Common myeloid progenitor, CD34-positive (primary cell): ENCODE measurements around the gene CPEB3.
A peak's percentile ranks its signal among the peaks of the same experiment; 100 is the strongest.

Experiments
- CTCF ChIA-PET: fragments of 350-600 bp; sonication (Branson Sonifier 250); formaldehyde crosslinking; loops from one replicate; lab custom pipeline; 2021; ENCODE audit warnings: antibody characterized with exemption; lab: Charles Lee
- POLR2A ChIA-PET: fragments of 350-600 bp; sonication (Branson Sonifier 250); formaldehyde crosslinking; loops from one replicate; lab custom pipeline; 2021; ENCODE audit warnings: antibody characterized with exemption; lab: Charles Lee
- DNase-seq, 3 donors: peaks; one replicate each; pipeline versions ENCODE4 v3.0.0 to v3.0.0-alpha.2; 2013
- H3K27ac ChIP-seq, 2 experiments: 1 replicate in 1 of 2; 2 replicates in 1 of 2; pipeline ENCODE4 v1.7.0; 2013; ENCODE audit warnings: inconsistent platforms in 2 of 2, low read length in 2 of 2, mild to moderate bottlenecking in 2 of 2, low read depth in 1 of 2, moderate library complexity in 1 of 2; ENCODE audit not compliant: severe bottlenecking in 2 of 2, insufficient read depth in 1 of 2, poor library complexity in 1 of 2
- H3K27me3 ChIP-seq, 5 experiments: replicated peaks in 2 of 5; 1 replicate in 3 of 5; 2 replicates in 2 of 5; pipeline versions ENCODE4 v1.6.1 to v1.7.0; 2013; ENCODE audit warnings: low read length in 4 of 5, mild to moderate bottlenecking in 2 of 5, moderate library complexity in 2 of 5, inconsistent platforms in 1 of 5; ENCODE audit not compliant: insufficient read depth in 5 of 5, control insufficient read depth in 4 of 5
- H3K36me3 ChIP-seq, 4 experiments: 1 replicate in 2 of 4; 2 replicates in 2 of 4; pipeline versions ENCODE4 v1.6.1 to v1.7.0; 2013; ENCODE audit warnings: low read length in 3 of 4, control low read depth in 1 of 4, mild to moderate bottlenecking in 1 of 4; ENCODE audit not compliant: control insufficient read depth in 4 of 4, insufficient read depth in 4 of 4
- H3K4me1 ChIP-seq, 4 experiments: 1 replicate in 3 of 4; 2 replicates in 1 of 4; pipeline versions ENCODE4 v1.6.1 to v1.7.1; 2013; ENCODE audit warnings: low read length in 3 of 4, mild to moderate bottlenecking in 3 of 4, control low read depth in 1 of 4, inconsistent platforms in 1 of 4, moderate library complexity in 1 of 4; ENCODE audit not compliant: control insufficient read depth in 4 of 4, insufficient read depth in 4 of 4; ENCODE audit errors: control extremely low read depth in 1 of 4
- H3K4me3 ChIP-seq, 7 experiments: 1 replicate in 4 of 7; 2 replicates in 3 of 7; pipeline versions ENCODE4 v1.5.1 to v1.7.0; 2013; ENCODE audit warnings: mild to moderate bottlenecking in 7 of 7, low read length in 6 of 7, moderate library complexity in 6 of 7, inconsistent platforms in 2 of 7, low read depth in 2 of 7, control low read depth in 1 of 7; ENCODE audit not compliant: insufficient read depth in 4 of 7, control insufficient read depth in 1 of 7; ENCODE audit errors: extremely low read depth in 1 of 7
- H3K9me3 ChIP-seq, 5 experiments: 1 replicate in 4 of 5; 2 replicates in 1 of 5; pipeline versions ENCODE4 v1.6.1 to v1.7.1; 2013; ENCODE audit warnings: low read length in 4 of 5, mild to moderate bottlenecking in 2 of 5, inconsistent platforms in 1 of 5, low read depth in 1 of 5, moderate library complexity in 1 of 5; ENCODE audit not compliant: control insufficient read depth in 4 of 5, insufficient read depth in 2 of 5; ENCODE audit errors: control extremely low read depth in 1 of 5
- WGBS: methylation state at CpG from one replicate; pipeline ENCODE4 v1.1.5; 2013; ENCODE audit not compliant: insufficient coverage; 5-methylcytosine and 5-hydroxymethylcytosine counted together

Gene CPEB3

DNA sequence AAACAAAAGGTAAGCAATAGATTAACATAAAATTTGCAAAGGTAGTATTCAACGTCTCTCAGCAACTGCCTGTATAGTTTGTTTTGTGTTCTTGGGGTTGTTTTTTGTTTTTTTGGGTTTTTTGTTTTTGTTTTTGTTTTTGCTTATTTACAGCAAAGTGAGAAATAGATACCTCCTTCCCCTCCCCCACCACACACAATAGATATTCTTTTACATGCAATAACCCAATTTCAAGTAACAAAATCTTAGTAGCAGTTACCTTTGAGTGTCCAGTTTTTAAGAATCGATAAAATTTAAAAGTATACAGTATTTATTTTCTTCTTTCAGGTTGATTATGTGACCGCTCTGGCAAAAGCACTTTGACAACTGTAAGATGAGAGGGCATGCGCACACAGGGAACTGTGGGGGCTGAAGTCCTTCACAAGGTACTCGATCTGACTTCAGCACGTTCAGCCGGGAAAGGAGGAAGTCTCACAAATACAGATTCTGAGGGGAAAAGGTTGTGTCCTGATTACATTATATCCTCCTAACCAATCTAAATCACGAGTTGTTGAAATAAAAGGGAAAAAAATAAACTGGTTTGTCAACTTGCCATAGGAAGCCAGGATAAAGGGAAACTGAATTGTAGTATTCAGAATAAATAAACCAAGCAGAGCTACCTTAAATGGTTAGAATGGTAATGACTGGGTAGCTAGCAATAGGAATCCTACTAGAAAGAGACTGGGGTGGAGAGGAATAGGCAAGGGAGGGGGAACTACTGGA is 47.8 kb downstream of the CPEB3 start:
- H3K27me3 ChIP-seq: peaks cover 0 to 10% (median 4%) of the 10 kb centered on the region in 5 experiments
- POLR2A ChIA-PET: interaction anchor here (1.4 kb wide), 1 partner anchor 48 kb away, joined by 5 read pairs; the partner anchor contains the start of genes CPEB3 and MARCHF5

DNA sequence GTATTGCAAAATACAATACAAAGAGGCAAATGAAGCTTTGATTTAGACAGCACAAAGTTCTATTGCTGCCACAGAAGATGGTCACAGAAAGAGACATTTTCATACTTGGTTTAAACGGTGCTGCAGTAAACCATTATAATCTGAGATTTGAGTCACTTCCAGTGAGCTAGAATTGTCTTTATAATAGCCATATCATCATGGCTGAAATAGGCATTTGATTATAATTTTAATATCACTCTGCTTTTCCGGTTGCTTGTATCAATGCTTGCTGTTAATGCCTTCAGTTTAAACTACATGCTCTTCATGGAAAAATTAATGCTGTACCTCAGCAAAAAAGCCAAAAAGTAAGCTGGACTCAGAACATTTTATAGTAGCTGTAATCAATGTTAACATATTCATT is 48.5 kb downstream of the CPEB3 start:
- no peak for DNase-seq
- no CpG with 5 or more reads among the region's 2 CpGs for WGBS
- ChIA-PET CTCF (interaction anchor here (0.6 to 1.0 kb wide), 3 partner anchors 32 to 292 kb away, joined by 3 to 4 read pairs (median 3); no protein-coding TSS in a partner anchor), POLR2A (interaction anchor here (1.4 kb wide), 1 partner anchor 49 kb away, joined by 5 read pairs; the partner anchor contains the start of genes CPEB3 and MARCHF5)
- H3K36me3 ChIP-seq: no peaks in the 10 kb centered on the region
- no peaks in the 10 kb centered on the region for H3K9me3 ChIP-seq
- H3K4me1 ChIP-seq: peaks cover 12 to 33% (median 19%) of the 10 kb centered on the region in 4 experiments
- H3K4me3 ChIP-seq: no peak overlapping the region
- peaks cover 0 to 10% (median 4%) of the 10 kb centered on the region in 5 experiments for H3K27me3 ChIP-seq
- no peak overlapping the region for H3K27ac ChIP-seq

More for the DNA sequence above, 47.8 kb downstream of the CPEB3 start:
- H3K9me3 ChIP-seq: no peaks in the 10 kb centered on the region
- 0% methylated on average over 1 of the region's 8 CpGs for WGBS
- peak overlapping the region in 1 of 2 experiments; percentile 68 for H3K27ac ChIP-seq
- peaks cover 12 to 33% (median 19%) of the 10 kb centered on the region in 4 experiments for H3K4me1 ChIP-seq
- peak overlapping the region in 5 of 7 experiments; percentile 31 to 74 (median 44) for H3K4me3 ChIP-seq
- peak; percentile 65 to 82 (median 76) for DNase-seq
- CTCF ChIA-PET: interaction anchor here (0.6 to 1.0 kb wide), 3 partner anchors 33 to 291 kb away, joined by 3 to 4 read pairs (median 3); no protein-coding TSS in a partner anchor
- H3K36me3 ChIP-seq: no peaks in the 10 kb centered on the region

DNA sequence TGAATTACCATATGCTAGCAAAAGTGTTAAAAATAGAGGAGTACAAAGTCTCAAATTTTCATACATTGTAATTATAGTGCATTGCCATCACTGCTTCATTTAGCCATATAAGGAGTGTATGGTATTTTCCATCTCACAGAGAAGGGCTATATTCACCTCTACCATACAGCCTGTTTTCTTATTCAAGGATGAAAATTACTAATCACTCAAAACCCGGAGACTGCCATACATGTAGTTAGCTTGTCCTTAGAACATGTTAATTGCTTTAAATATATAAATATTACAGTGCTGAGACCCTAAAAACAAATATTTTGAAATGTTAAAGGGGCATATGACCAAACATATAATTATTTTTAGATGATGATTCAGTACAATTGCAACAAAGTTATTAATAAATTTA is 49.4 kb downstream of the CPEB3 start:
- Histone ChIP-seq H3K27me3 (peaks cover 0 to 10% (median 4%) of the 10 kb centered on the region in 5 experiments), H3K9me3 (no peaks in the 10 kb centered on the region), H3K27ac (no peak overlapping the region), H3K36me3 (no peaks in the 10 kb centered on the region), H3K4me1 (peaks cover 12 to 33% (median 19%) of the 10 kb centered on the region in 4 experiments), H3K4me3 (peak overlapping the region in 5 of 7 experiments; percentile 79 to 99 (median 85))
- CTCF ChIA-PET: interaction anchor here (0.9 kb wide), 1 partner anchor 51 kb away, joined by 3 read pairs; no protein-coding TSS in a partner anchor
- POLR2A ChIA-PET: no interaction called here
- no peak for DNase-seq
- no CpG with 5 or more reads among the region's 1 CpG for WGBS

DNA sequence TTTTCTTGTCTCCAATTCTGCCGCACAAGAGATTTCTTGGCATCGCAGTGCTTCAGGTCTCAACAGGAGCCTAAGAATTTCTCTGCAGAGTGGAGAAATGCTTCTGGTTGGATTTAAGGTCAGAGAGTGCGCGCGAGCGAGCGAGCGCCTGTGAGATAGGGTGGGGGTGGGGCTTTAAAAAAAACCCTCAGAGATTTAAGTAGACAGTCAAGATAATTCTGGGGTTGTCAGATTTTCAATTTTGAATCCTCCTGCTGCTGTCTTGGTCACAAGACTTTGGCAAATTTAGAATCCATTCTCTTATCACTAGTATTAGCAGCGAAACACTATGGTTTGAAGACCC is 49.7 kb downstream of the CPEB3 start:
- ChIA-PET CTCF (interaction anchor here (0.9 to 1.5 kb wide), 2 partner anchors 43 to 51 kb away, joined by 3 read pairs; no protein-coding TSS in a partner anchor), POLR2A (interaction anchor here (0.7 kb wide), 1 partner anchor 49 kb away, joined by 5 read pairs; the partner anchor contains the start of genes CPEB3 and MARCHF5)
- peak overlapping the region in 6 of 7 experiments; percentile 77 to 99 (median 84) for H3K4me3 ChIP-seq
- no peaks in the 10 kb centered on the region for H3K9me3 ChIP-seq
- WGBS: no CpG with 5 or more reads among the region's 9 CpGs
- DNase-seq: peak in 2 of 3 donors; percentile 39 to 46
- H3K36me3 ChIP-seq: no peaks in the 10 kb centered on the region
- H3K4me1 ChIP-seq: peaks cover 12 to 33% (median 19%) of the 10 kb centered on the region in 4 experiments
- peaks cover 0 to 10% (median 4%) of the 10 kb centered on the region in 5 experiments for H3K27me3 ChIP-seq
- peak overlapping the region in 1 of 2 experiments; percentile 71 for H3K27ac ChIP-seq

DNA sequence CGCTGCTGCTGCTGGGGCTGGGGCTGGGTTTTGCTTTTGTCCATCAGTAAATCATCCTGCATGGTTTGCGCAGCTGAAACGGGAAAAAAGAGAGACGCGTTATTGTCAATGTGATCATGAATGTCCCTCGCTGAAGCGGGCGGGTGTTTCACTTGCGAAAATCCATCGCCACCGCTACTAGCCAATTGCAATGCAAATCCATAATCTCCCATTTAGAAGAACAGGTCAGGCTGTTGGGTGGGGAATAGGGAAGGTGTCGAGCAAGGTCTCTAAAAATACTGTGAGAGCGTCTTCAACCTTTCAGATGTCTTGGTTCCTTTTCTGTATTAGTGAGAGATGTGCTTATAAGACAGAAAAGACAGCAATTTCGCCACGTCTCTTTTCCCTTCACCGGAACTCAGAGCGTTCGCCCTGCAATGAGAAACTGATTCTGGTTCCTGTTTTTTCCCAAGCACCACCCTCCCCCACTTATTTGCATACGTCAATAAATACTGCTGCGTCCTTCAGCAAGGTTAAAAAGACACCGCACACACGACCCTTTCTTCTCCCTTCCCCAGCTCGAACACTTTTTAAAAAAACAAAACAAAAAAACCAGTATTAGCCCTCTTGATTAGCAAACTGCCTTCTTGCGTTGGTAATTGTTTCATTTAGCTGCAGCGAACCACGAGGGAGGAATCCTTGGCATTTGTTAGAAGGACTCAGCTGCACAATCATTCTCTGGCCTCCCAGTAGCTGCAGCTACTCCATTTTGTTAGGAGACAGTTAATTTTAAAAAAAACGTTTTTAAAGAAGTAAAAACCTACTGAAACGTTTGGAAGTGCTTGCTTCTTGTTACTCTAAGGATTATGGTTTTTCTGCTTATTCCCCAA is 50.4 kb downstream of the CPEB3 start:
- no peaks in the 10 kb centered on the region for H3K9me3 ChIP-seq
- peak overlapping the region in 1 of 2 experiments; percentile 71 for H3K27ac ChIP-seq
- peak; percentile 73 to 87 (median 83) for DNase-seq
- ChIA-PET CTCF (interaction anchor here (0.9 to 1.9 kb wide), 3 partner anchors 43 to 52 kb away, joined by 3 to 6 read pairs (median 3); partner anchors contain the start of gene MARCHF5), POLR2A (interaction anchor here (0.7 kb wide), 1 partner anchor 50 kb away, joined by 5 read pairs; the partner anchor contains the start of genes CPEB3 and MARCHF5)
- peak overlapping the region; percentile 65 to 99 (median 83) for H3K4me3 ChIP-seq
- H3K36me3 ChIP-seq: no peaks in the 10 kb centered on the region
- peaks cover 12 to 33% (median 19%) of the 10 kb centered on the region in 4 experiments for H3K4me1 ChIP-seq
- peaks cover 0 to 10% (median 4%) of the 10 kb centered on the region in 5 experiments for H3K27me3 ChIP-seq
- WGBS: 0% methylated on average over 18 of the region's 28 CpGs

DNA sequence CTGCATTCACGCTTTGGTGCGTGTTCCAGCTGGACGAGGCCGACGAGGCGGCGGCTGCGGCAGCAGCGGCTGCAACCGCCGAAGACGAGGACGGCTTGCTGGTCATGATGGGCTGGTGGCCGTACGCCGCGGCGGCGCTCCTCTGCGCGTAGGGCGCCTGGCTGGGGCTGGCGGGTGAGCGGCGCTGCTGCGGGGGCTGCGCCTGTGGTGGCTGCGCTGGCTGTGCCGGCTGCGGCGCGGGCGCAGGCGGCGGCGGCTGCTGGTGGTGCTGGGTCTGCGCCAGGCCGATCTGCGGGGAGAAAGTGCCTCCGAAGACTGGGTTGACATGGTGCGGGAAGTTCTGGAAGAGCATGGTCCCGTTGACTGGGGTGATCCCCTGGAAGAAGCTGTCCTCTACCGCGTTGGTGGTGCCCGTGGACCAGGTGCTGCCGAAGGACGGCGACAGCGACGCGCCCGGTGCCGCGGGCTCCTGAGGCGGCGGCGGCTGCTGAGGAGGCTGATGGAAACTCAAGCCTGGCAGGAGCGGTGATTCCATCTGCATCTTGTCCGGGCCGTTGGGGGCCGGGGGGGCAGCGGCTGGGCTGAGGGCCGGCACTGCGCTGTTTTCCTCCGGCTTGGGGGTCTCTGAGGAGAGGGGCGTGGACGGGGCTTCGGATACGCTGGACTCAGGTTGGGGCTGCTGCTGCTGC is 51.1 kb downstream of the CPEB3 start:
- ChIA-PET POLR2A (no interaction called here), CTCF (interaction anchor here (1.5 to 1.9 kb wide), 2 partner anchors 44 to 52 kb away, joined by 3 to 6 read pairs; partner anchors contain the start of gene MARCHF5)
- H3K9me3 ChIP-seq: no peaks in the 10 kb centered on the region
- no peaks in the 10 kb centered on the region for H3K36me3 ChIP-seq
- peak overlapping the region; percentile 65 to 99 (median 83) for H3K4me3 ChIP-seq
- 5% methylated on average over 47 of the region's 69 CpGs for WGBS
- peaks cover 0 to 10% (median 4%) of the 10 kb centered on the region in 5 experiments for H3K27me3 ChIP-seq
- H3K27ac ChIP-seq: peak overlapping the region in 1 of 2 experiments; percentile 71
- H3K4me1 ChIP-seq: peaks cover 12 to 33% (median 19%) of the 10 kb centered on the region in 4 experiments
- peak; percentile 30 to 70 (median 63) for DNase-seq
